Measurements from ENCODE around the gene NYAP1.

The NYAP1 gene

GRCh38 chr7:100464210-100464660 lies 19.5 kb upstream of the NYAP1 start, which contains the start of gene SPACDR:
TSS of gene SPACDR (minus strand) at chr7:100464260. CDS start at chr7:100464025, 235 bp downstream.
- DNase-seq, result no peak

- no peak for DNase-seq
Measured at GRCh38 chr7:100464791-100465190, 18.9 kb upstream of the NYAP1 start.

DNA sequence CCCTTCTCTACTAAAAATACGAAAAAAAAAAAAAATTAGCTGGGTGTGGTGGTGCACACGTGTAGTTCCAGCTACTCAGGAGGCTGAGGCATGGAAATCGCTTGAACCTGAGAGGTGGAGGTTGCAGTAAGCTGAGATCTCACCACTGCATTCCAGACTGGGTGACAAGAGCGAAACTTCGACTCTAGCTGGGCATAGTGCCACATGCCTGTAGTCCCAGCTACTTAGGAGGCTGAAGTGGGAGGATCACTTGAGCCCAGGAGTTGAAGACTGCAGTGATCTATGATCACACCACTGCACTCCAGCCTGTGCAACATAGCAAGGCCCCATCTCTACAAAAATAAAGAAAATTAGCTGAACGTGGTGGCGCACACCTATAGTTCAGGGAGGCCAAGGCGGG lies 18.4 kb upstream of the NYAP1 start:
- no peak for DNase-seq

DNA sequence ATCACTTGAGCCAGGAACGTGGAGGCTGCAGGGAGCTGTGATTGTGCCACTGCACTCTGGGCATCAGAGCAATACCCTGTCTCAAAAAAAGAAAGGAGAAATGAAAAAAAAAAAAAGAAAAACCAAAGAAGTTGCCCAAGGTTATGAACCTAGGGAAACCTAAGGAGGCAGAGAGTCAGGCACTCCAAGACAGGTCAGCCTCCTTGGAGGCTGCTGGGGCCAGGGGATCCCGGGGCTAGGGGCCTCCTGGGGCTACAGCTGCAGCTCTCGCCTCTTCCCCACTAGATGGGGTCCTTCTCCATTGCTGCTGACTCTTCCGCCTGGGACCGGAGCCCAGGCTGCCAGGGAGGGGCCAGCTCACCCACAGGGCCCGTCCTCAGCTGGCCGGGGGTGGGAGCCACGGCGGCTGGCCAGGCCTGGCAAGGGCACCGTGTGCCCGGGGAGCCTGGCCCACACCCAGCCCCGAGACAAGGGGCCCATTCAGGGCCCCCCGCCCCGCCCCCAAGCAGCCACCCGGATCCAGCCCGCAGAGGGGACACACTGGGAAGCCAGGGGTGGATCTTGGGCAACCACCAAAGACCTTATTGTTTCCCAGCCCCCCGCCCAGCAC lies 17.9 kb upstream of the NYAP1 start:
- peak in 13 of 14 donors; percentile 62 to 99 (median 92) for DNase-seq

DNA sequence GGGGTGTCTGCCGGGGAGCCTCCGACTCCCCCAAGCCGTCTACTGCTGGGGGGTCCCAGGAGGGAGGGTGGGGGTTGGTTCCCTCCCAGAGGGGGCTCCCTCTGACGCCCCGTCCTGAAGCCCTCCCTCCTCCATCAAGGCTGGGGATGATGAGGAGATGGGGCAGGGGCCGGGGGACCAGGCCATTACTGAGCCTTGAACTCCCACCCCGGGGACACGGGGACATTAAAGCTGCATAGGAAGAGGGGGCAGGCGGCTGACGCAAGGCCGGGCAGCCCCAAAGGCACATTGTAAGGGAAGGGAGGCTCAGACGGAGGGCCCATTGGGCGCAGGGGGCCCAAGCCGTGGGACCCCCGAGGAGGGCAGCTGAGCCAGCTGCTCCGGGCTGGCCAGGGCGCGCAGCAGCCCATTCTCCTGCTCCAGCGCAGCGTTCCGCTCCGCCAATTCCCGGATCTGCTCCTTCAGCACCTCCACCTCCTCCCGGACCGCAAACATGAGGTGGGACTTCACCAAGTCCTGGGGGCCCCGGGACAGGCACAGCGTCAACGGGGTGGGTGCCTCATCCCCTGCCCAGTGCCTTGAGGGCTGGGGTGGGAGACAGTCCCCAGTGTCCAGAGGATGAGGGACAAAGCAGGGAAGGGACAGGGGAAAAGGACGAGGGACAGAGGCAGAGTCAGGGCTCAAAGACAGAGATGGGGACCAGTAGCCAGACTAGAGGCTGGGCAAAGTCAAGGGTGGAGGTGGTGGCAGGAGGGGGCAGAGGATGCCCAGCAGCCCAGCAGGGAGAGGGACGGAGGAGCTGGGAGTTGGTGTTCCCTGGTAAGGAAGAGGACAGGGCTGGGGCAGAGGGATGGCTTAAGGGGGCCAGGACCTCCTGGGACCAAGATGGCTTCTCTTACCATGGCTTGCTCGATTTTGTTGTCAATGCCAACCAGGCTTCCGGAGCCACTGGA lies 16.8 kb upstream of the NYAP1 start:
- DNase-seq, result peak in 5 of 14 donors; percentile 19 to 69 (median 60)

DNA sequence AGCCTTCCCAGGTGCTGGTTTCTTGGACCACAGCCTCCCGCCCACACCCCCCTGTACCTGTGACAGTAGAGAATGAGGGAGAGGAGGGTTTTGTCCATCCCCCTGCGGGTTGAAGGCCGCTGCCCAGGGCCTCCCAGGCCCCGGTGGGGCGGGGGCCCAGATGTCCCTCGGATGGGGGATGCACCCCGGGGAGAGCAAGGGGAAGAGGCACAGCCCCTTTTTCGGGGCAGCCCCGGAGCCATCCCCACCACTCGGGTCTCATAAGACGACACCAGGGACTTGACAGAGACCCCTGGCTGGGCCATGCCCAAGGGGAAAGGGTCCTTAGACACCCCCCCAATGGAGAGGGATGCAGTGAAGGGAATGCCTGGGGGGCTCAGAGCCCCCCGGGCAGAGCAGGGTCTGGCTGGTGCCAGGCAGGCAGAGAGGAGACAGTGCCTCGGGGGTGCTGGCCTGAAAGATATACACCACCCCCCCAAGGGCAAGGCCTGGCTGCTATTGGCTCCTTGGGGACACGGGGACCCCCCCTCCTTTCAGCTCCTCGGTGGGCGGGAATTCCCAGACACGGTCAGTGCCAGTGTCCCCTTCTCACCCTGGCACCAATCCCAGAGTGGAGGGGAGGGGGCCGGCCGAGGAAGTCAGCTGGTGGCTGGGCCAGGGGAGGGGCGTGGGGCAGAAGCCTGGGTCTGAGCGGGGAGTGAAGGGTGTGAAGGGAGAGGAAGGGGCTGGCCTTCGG lies 15.9 kb upstream of the NYAP1 start:
- peak in 13 of 14 donors; percentile 53 to 98 (median 93) for DNase-seq

- DNase-seq, result peak in 13 of 14 donors; percentile 37 to 89 (median 77)
Measured at GRCh38 chr7:100469227-100470044, 14.3 kb upstream of the NYAP1 start.

GRCh38 chr7:100471021-100471420 lies 12.7 kb upstream of the NYAP1 start:
- no peak for DNase-seq

DNA sequence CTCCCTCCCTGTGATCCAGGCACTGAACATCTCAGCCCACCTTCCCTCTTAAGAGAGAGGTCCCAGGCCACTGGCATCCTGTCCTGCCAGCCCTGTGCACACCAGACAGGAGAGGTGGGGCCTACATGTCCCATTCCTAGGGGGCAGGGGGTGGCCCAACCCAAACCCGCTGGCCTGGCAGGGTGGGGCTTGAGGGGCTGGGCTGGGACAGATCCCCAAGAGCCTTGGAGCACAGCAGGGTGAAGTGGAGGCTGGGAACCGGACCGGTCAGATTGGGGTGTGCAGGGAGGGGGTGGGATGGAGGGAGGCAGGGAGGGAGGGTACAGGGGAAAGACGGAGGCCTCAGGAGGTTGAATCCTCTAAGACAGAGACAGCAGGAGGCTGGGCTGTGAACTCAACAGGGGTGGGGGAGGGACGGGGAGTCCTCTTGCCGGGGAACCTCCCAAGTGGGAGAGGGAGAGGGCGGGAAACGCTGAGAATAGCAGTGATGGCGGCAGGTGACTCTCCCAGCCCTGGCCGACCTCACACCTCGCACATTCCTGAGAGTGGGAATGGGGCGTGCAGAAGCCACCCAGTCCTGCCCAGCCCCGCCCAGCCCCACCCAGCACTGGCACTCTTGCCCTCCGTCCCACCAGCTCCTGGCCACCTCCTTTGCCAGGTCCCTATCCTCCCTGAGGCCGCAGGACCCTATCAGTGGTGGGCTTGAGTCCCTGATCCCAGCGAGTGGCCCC lies 11.4 kb upstream of the NYAP1 start:
- DNase-seq, result no peak

DNA sequence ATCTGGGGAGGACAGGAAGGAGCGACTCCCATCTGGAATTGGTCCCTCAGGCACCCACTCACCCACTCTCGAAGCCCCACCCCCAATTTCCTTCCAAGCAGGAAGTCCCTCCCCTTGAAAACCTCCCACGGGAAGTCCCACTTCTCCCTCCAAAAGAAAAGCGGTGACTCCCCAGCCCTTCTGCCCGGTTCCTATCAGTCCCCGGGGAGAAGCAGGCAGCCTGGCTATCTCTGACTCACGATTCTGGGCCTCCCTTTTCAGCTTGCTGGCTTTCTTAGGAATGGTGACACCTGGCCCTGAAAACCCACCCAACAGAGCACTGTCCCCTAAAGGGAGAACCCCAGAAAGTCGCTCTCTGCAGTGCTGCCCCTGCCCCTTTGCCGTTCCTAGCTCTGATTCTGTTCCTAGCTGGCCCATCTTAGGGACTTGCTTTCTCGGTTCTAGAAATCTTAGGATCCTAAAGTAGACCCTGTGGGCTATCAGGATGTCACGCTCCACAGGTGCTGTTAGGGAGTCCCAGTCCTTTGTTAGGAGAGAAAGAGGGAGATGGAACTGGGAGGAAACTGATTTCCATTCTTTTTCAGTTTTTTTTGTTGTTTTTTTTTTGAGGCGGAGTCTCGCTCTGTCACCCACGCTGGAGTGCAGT lies 10.8 kb upstream of the NYAP1 start:
- DNase-seq, result no peak

DNA sequence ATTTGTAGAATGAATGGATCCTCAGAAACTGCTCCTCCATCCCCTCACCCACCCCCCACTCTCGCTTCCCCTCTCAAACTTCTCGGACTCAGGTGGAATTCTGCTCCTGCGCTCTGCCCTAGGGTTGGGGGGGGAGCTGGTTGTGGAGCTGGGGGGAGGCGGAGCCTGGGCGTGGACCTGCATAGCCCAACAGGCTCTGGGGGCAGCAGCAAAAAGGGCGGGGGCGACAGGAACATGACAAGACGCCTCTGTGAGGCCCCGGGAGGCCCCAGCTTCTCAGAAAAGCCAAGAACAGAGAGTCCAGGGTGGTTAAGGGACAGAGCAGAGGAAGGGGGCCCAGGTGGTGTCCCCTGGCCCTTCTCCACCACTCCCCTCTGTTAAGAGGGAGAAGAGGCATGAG lies 8.2 kb upstream of the NYAP1 start:
- peak in 1 of 14 donors; percentile 21 for DNase-seq

- DNase-seq, result peak in 1 of 14 donors; percentile 10
Measured at GRCh38 chr7:100476101-100476780, 7.5 kb upstream of the NYAP1 start.

- DNase-seq, result peak in 1 of 14 donors; percentile 15
Measured at GRCh38 chr7:100476903-100477870, 6.5 kb upstream of the NYAP1 start.

- no peak for DNase-seq
Measured at GRCh38 chr7:100477871-100478267, 5.9 kb upstream of the NYAP1 start.

DNA sequence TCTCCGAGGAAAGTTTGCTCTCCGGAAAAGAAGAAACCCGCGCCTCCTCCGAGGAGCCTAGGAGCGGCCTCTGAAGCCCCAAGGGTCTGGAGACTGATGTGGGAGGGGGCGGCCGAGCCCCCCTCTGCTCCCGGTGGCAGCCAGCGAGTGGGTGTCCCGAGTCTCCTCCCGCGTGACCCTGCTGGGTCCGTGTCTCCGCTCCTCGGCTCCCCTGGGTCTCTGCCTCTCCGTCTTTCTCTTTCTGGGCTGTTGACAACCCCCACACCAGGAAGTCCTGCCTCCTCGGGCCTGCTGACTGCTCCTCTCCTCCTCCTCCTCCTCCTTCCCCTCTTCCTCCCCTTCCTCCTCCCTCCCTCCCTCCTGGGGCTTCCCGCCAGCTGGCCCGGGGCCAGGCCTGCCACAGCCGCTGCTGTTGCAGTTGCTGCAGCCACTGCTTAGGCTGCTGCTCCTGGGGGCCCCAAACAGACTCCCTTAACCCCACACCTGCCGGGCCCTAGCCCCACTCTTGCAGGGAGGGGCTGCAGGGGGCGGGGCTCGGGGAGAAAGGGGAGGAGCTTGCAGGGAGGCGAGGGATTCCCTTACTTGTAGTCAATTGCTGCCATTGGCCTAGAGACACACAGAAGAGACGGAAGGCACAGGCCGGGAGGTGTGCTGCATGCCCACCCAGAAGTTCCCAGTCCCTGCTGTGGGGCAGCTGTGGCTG lies 4.6 kb upstream of the NYAP1 start, which contains the start of gene TSC22D4:
TSC22D4 (minus strand) TSS at position 257 of the 703 bp plus-strand sequence. CDS start 1,176 bp downstream, outside the sequence.
- peak; percentile 51 to 98 (median 94) for DNase-seq

DNA sequence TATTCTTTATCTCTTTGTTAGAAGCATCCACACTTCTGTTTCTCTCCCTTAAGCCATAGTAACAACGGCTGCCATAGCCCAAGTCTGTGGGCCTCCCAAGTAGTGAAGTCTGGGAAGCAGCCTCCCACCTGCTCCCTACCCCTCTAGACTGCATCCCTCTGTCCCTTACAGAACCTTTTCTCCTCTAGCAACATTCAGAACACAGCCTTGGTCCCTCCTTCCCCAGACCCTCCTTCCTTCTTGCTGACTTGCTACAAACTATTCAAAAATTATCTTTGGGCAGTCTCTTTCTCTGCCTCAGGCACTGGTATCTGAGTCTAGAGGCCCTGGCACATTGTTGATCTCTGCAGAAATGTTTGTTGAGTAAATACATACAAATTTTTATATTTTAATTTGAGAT lies 2.3 kb upstream of the NYAP1 start:
- no peak for DNase-seq

DNA sequence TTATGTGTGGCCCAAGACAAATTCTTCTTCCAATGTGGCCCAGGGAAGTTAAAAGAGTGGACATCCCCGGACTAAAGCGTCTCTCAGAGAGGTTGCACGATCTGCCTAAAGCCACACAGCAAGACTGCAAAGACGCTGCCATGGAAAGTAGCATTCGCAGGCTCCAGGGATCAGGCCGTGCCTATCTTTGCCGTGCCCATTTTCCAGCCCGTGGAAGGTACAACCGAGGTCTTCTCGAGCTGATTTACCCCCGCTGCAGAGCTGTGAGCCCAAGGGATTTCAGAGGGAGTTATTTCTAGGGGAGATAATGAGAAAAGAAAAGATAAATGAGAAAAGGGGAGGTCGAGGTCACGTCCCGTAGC lies 1.0 kb upstream of the NYAP1 start:
- no peak for DNase-seq
